G401.6 (cell line): ENCODE results near the gene RBM33.
"Not testable (repeated sequence)": the region's sequence is repeated elsewhere in the genome, so short reads cannot be mapped to it uniquely, and the experiment has no call there.

ENCODE experiments used
- FAIRE-seq: peaks from 2 replicates; lab custom pipeline; 2012; peaks lifted over from hg19 to GRCh38; lab: Jason Lieb, UNC

Gene RBM33, protein sequence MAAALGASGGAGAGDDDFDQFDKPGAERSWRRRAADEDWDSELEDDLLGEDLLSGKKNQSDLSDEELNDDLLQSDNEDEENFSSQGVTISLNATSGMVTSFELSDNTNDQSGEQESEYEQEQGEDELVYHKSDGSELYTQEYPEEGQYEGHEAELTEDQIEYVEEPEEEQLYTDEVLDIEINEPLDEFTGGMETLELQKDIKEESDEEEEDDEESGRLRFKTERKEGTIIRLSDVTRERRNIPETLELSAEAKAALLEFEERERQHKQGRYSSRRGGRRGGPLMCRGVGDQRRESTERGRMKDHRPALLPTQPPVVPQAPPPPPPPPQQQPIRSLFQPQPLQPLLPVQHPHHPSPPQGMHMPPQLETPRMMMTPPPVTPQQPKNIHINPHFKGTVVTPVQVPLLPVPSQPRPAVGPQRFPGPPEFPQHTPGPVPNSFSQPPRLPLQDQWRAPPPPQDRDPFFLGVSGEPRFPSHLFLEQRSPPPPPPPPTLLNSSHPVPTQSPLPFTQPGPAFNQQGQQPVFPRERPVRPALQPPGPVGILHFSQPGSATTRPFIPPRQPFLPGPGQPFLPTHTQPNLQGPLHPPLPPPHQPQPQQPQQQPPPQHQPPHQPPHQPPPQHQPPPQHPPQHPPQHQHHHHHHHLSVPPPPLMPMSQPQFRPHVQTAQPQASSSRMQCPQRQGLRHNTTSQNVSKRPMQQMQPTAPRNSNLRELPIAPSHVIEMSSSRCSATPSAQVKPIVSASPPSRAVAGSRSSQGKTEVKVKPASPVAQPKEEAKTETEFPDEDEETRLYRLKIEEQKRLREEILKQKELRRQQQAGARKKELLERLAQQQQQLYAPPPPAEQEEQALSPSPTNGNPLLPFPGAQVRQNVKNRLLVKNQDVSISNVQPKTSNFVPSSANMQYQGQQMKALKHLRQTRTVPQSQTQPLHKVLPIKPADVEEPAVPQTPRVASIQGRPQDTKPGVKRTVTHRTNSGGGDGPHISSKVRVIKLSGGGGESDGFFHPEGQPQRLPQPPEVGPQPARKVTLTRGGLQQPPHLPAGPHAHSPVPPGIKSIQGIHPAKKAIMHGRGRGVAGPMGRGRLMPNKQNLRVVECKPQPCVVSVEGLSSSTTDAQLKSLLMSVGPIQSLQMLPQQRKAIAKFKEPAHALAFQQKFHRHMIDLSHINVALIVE

DNA sequence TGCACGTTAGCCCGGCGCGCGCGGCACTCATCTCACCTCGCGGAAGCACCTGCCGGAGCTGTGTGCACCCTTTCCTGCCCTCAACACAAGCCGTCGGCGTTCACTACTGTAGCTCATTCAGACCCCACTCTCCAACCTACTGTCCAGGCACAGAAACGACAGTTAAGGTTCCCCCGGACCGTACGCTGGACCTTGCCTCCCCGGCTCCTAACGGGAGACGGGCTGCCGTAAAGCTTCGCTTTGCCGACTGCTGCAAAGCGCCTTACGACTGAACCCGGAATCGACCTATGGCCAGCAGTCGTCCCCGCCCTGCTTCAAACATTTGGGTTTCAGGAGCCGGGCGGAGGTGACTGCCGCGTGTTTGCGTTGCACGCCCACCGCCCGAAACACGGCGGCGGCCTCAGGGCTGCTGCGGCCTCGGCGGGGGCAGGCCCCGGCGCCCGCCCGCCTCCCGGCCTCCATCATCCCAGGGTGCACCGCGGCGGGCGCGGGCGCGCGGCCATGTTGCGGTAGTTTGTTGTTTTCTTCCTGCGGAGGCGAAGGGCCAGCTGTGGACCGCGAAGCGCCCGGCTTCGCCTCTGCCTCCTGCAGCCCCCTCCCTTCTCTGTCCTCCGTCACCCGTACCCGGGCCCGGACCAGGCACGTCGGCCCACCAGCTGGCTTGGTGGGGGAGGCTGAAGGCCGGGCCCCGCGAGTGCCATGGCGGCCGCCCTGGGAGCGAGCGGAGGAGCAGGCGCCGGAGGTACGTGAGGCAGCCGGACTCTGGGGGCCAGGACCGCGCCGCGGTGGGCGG lies at the start of gene RBM33:
Gene RBM33 (plus strand): TSS at position 484 of the 793 bp plus-strand sequence. CDS start 216 bp downstream, at position 700.
- FAIRE-seq: no peak

DNA sequence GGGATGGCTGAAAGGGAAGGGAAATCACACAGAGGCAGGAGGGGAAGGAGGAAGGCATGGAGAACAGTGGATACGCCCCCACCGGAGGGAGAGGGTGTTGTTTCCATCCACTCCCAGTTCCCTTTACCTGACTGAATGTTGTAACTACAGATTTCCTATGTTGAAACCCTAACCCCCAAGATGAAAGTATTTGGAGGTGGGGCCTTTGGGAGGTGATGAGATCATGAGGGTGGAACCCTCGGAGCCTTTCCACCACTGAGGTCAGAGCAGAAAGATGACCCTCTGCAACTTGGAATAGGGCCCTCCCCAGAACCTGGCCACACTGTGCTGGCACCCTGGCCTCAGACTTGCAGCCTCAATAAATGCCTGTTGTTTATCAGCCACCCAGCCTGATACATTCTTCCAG lies 49.5 kb upstream of the RBM33 start:
- FAIRE-seq: no peak

DNA sequence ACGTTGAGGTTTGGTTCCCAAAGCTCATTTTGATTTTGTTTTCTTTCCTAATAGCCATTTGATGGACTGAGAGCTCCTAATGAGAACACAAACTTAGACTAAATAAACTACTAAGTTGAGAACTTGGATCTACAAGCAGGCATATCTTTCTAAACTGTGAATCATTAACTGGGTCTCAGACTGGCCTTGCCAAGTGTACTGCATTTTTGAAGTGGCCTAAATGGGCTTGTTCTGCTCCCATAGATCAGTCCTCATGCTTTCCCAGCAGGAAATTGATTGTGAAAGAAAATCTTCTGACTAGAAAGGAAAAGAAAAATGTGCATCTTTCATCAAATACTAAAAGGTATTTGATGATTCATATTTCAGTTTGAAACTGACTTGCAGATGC lies 46.7 kb upstream of the RBM33 start:
- FAIRE-seq: no peak

DNA sequence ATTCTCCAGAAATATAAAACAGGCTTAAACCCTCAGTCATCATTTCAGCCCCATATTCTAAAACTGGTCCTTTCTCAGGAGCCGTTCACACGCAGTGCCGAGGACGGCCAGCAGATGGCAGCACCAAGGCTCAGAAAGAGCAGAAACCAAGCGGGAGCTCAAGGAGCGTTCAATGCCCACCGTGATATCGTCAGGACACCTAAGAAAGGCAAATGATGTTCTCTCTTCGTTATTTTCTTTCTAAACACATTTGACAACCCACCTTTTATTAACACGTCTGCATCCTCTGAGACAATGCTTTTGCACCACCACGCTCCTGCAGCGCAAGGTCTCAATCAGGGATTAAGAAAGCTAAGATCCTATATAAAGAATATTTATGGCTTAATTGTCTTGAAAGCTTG lies 45.7 kb upstream of the RBM33 start:
- peak; percentile 73 for FAIRE-seq

DNA sequence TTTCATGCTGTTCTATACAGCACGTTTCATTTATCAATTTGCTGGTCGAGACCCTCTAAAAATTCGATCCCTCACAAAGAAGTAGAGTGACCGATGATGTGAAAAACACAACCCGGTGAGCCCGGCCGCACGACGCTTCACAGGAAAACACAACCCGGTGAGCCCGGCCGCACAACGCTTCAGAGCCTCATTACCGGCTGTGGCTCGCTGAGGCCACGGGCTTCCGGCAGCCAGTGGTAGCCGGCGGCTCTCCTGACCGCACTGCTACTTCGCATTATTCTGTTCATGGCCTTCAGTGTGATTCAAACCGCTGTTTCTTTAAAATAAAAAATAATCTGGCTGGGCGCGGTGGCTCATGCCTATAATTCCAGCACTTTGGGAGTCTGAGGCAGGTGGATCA lies 42.3 kb upstream of the RBM33 start:
- FAIRE-seq: no peak

DNA sequence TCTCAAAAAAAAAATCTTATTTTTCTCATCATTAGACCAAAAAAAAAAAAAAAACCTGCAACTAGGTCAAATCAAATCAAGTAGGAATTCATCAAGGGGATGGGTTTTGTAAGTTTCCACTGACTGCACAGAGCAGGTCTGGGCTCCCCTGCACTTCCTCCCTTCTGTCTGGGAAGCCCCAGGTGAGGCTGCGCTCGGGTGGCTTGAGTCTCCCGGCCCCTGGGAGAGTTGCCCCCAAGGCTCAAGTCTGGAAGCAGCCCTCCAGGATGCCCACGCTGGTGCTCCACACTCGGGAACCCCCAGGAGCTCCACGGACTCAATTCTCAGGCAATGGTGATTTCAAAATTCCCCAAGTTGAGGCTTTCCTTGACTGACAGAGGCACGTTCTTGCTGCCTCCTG lies 41.7 kb upstream of the RBM33 start:
- no peak for FAIRE-seq

DNA sequence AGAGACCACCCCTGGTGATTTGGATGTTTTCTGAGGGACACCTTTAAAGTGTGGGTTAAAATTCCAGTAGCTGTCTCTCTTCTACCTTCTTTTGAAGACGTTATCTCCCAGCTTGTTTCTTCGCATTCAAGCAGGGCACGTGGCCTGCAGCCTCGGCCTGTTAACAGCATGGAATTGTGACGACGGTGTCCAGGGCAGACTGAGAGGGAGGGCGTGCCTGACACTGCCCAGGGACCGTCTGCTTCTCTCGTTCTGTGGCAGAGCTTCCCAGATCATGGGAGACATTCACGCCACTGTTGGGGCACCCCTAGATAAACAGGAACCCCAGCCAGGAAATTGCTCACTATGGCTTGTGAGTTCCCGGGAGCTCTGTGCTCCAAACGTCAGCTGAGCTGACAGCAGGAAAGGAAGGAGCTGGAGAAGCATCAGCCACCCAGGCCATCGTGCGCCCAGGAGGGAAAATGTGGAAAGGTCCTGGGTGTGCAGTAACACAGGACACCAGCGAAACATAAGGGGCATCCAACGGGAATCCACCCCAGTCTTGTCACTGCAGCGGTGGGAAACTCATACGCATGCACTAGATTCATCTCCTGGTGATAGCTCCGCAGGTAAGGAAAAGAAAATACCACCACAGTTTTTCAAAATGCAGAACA lies 41.1 kb upstream of the RBM33 start:
- FAIRE-seq: no peak

DNA sequence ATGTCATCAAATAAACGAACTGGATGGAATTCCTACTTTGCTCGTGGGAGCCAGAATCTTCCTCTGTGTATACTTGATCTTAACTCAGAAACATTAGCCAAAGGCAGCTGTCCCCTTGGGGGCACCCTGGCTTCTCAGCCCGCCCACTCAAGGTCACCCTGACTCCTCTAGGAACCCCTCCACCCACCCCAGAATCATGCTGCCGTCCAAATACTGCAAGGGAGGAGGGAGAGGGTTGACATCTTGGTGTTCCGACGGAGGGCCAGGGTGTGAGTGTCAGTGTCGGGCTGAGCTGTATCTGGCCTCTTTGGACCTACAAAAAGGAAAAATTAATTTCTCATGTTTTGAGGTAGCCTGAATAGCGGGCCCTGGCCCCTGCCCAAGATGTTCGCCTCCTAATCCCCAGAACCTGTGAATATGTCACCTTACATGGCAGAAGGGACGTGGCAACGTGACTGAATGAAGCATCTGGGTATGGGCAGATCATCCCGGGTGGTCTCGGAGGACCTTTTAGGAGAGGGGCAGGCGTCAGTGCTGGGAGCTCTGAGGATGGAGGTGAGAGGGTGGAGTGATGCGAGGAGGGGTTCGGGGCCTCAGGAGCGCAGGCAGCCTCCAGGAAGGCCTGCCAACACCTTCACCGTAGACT lies 40.5 kb upstream of the RBM33 start:
- no peak for FAIRE-seq

DNA sequence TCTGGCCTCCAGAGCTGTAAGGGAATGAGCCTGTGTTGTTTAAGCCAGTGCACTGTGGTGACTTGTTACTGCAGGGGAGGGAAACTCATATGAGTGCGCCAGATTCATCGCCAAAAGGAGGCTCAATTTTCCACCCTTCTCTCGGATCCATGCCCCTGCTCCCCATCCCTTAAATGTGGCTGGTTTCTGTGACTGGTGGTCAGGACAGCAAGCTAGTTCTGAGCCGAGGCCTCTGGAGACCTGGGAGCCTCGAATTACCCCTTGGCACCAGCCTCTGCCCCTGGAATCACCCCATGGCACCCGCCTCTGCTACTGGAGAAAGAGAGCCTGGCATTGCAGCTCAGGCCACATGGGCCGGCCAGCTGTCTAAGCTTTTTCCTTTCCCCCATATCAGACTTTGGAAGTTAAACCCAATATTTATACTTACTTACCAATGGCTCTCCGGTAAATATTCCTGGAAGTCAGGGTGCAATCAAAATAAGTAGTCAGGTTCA lies 39.9 kb upstream of the RBM33 start:
- no peak for FAIRE-seq

DNA sequence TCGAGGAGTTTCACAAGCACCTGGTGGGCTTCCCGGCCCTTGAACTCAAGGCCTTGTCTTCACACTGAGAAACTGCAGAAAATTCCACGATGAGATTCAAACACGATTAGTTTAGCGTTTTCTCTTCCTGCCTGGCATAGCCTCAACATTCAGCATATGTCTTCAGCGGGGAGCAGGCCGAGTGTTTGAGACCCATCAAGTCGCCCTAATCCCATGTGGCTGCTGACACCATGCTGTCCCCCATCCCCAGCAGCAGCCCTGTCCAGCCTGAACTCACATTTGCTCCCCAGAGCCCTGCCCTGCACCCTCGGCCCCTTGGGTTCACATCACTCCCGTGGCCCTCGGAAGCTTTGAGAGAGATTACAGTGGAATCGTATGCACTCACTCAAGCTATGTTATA lies 35.3 kb upstream of the RBM33 start:
- no peak for FAIRE-seq

DNA sequence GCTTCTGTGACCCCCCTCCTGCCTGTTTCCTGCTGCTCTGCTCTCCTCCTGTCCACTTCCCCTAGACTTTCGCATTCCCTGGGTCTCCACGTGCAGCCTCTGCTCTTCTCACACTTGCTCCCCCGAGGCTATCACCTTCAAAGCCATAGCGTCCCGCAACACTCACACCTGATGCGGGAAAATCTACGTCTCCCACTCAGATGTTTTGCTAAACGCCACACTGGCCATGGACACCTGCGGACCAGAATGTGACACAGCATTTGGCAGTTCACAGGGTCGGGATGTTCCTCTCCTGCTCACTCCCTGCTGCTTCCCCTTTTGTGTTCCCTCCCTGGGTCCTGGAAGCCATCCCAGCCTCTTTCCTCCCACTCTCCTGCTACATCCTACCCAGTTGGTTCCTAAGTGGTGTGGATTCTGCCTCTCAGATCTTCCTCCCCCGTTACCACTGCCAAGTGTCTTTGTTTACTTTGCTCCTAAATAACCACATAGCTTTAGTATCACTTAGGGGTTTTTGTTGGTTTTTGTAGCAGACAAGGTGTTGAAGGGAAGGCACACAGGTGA lies 33.7 kb upstream of the RBM33 start:
- no peak for FAIRE-seq

DNA sequence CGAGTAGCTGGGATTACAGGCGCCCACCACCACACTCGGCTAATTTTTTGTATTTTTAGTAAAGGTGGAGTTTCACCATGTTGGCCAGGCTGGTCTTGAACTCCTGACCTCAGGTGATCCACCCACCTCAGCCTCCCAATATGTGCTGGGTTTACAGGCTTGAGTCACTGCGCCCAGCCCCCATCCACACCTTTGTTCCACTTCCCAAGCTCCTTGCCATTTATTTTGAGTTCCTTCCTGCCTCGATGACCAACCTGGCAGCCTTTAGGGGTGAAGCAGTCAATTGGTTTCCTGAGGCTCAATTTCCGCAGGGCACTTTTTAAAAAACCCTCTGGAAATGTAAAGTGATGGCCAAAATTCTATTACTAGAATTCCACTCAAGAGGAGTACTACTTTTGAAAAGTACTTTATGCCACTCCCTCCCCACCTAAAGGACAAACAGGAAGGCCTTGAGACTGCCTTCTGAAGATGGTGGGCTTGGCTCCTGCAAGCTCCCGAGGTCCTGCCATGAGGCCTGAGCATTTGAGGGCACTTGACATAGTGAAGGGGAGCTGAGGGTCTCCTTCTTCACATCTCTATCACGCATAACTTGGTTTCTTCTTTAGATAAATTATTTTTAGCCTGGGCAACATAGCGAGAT lies 32.5 kb upstream of the RBM33 start:
- no peak for FAIRE-seq

DNA sequence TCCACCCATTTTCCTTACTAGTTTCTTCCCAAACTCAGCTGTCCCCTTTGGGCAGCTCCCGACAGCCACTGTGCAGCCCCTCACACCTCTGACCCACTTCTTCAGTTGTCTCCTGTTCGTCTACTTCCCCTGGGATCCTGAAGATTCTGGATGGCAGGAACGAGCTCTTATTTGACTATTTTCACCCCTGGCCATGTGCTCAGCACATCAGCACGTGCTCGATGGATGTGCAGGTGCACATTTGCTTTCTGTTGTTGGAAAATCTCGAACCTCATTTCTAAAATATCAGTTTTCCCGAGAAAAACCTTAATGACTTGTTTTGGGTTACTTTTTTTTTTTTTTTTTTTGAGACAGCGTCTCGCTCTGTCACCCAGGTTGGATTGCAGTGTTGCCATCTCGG lies 31.8 kb upstream of the RBM33 start:
- no peak for FAIRE-seq

DNA sequence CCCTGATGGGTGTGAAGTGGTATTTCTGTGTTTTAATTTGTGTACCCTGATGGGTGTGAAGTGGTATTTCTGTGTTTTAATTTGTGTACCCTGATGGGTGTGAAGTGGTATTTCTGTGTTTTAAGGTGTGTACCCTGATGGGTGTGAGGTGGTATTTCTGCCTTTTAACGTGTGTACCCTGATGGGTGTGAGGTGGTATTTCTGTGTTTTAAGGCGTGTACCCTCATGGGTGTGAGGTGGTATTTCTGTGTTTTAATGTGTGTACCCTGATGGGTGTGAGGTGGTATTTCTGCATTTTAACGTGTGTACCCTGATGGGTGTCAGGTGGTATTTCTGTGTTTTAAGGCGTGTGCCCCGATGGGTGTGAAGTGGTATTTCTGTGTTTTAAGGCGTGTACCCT lies 29.4 kb upstream of the RBM33 start:
- FAIRE-seq: not testable (repeated sequence)

DNA sequence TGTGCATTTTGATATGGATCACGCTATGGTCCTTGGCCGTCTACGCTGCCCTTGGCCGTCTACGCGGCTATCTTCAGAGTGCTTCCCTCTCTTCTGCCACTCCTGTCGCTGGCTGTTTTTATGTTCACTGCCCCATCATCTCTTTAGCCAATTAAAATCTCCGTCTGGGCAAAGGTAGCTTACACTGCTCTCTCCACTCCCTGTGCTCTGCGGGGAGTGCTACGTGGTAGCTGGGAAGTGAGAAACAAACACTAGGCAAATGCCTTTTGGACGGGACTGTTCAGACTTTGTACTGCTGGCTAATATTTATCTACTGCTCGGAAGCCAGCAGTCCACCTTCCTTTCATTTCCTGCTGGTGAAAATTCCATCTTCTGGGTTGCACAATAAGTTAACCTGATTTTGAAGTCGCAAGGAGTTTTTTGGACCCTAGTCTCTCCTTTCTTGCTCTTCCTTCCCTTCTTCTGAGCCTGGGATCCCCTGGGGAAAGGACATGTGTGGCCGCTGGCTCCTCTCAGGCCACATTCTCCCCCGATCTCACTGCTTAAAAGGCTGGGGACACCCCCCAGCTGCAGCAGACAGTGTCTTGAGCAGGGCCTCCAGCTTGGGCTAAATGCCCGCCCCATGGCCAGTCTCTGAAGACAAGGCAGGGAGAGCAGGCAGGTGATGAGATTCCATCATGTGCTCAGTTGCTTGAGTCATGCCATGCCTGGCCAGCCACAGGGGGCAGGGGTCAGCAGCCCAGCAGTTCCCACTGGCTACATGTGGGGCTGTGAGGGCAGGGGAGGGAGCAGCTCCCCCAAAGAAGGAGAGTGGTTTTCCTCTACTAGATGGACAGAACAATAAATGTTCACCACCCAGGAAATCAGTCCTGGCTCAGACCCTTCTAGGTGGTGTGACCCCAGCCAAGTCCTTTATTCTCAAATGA lies 25.5 kb upstream of the RBM33 start:
- no peak for FAIRE-seq

DNA sequence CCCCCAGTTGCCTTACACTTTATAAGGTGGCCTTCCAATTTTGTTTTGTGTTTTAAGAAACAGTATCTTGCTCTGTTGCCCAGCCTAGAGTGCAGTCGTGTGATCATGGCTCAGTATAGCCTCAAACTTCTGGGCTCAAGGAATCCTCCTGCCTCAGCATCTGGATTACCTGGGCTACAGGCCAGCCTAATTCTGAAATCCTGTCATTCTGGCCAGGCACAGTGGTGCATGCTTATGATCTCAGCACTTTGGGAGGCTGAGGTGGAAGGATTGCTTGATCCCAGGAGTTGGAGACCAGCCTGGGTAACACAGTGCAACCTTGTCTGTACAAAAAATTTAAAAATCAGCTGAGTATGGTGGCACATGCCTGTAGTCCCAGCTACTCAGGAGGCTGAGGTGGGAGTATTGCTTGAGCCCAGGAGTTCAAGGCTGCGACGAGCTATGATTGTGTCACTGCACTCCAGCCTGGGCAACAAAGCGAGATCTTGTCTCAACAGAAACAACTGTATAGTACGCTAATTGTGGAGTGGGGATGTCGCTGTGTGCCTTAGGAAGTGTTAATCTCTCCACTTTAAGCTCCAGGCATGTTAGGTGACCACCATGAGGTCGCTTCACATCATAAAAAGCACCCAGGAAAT lies 24.7 kb upstream of the RBM33 start:
- no peak for FAIRE-seq

DNA sequence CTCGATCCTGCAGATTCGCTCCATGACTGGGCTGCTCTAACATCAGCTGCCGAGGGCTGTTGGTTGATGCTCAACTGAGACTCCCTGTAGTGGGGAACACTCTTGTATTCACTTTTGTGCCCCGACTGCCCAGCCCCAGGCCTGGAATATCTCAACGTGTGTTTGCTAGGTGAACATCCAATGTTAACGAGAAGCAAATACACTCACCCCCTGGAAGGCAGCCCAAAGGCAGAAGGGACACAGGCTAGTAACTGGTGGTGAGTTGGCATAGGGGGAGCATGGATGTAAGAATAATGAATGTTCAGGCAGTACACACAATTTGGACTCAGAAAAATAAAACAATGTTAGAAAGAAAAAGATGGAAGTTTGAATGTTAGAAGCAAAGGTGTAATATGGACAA lies 24.0 kb upstream of the RBM33 start:
- FAIRE-seq: no peak

DNA sequence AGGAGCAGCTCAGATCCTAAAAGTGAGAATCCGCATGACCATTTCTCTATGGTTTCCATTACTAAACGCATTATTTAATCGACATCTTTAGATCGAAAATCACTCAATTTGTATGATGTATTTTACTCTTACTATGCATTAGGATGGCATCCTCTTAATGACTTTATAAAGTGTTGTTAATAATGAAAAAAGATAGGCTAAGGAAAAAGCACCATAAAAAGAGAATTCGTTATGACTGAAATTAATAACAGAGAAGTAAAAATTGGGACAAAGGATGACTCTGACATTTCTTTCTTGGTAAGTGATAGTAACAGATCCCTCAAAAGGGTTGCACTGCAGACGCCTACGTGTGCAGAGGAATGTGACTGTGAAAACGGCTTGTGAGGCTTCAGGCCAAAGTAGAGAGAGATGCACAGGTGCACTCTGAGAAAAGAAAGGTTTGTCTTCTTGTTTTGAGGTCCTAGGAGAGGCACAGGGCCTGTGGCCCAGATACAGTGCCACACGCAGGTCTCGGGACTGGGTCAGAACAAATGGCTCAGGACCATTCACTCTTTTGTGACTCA lies 23.0 kb upstream of the RBM33 start:
- no peak for FAIRE-seq
